GM19467 (cell line): Measurements from ENCODE around the gene CNPY1.
"Not testable (repeated sequence)": the region's sequence is repeated elsewhere in the genome, so short reads cannot be mapped to it uniquely, and the experiment has no call there.

Source experiments
- ATAC-seq: cut with Tn5 transposase; IDR thresholded peaks from one replicate; pipeline ENCODE4 v1.9.1; 2021; ENCODE audit warnings: mild to moderate bottlenecking, moderate library complexity; ENCODE audit not compliant: unreplicated experiment

The CNPY1 gene

GRCh38 chr7:155579565-155579964 lies 33.2 kb upstream of the CNPY1 start:
- ATAC-seq: no peak

- ATAC-seq: no peak
Observed at GRCh38 chr7:155578016-155578415, 31.7 kb upstream of the CNPY1 start.

- ATAC-seq: no peak
Observed at GRCh38 chr7:155577509-155577905, 31.1 kb upstream of the CNPY1 start.

- ATAC-seq: no peak
Observed at GRCh38 chr7:155576900-155577508, 30.6 kb upstream of the CNPY1 start.

GRCh38 chr7:155576416-155576815 lies 30.1 kb upstream of the CNPY1 start:
- ATAC-seq: no peak

GRCh38 chr7:155574556-155575290 lies 28.4 kb upstream of the CNPY1 start:
- ATAC-seq: no peak

- no peak for ATAC-seq
Observed at GRCh38 chr7:155571581-155572345, 25.4 kb upstream of the CNPY1 start.

- no peak for ATAC-seq
Observed at GRCh38 chr7:155570991-155571390, 24.6 kb upstream of the CNPY1 start.

- no peak for ATAC-seq
Observed at GRCh38 chr7:155570171-155570958, 24.0 kb upstream of the CNPY1 start.

- no peak for ATAC-seq
Observed at GRCh38 chr7:155569681-155570080, 23.3 kb upstream of the CNPY1 start.

GRCh38 chr7:155568842-155569494 lies 22.6 kb upstream of the CNPY1 start:
- no peak for ATAC-seq

- no peak for ATAC-seq
Observed at GRCh38 chr7:155568333-155568660, 21.9 kb upstream of the CNPY1 start.

GRCh38 chr7:155567646-155568332 lies 21.4 kb upstream of the CNPY1 start:
- no peak for ATAC-seq

GRCh38 chr7:155566011-155566836 lies 19.9 kb upstream of the CNPY1 start:
- no peak for ATAC-seq

GRCh38 chr7:155565596-155565995 lies 19.2 kb upstream of the CNPY1 start:
- no peak for ATAC-seq

GRCh38 chr7:155562976-155563375 lies 16.6 kb upstream of the CNPY1 start:
- not testable (repeated sequence) for ATAC-seq

GRCh38 chr7:155562106-155562505 lies 15.7 kb upstream of the CNPY1 start:
- no peak for ATAC-seq

- ATAC-seq: no peak
Observed at GRCh38 chr7:155560982-155561686, 14.8 kb upstream of the CNPY1 start.
